SU-DHL-6 (cell line): ENCODE data around the gene AKNA.

Source experiments
- CTCF ChIP-seq: fragments of 200-600 bp; sonication (generic); IDR thresholded peaks from one replicate; pipeline ENCODE4 v1.5.1; 2017; ENCODE audit warnings: antibody characterized with exemption, mild to moderate bottlenecking, low read length, moderate library complexity; ENCODE audit not compliant: insufficient read depth, poor library complexity, severe bottlenecking
- EZH2phosphoT487 ChIP-seq: fragments of 200-600 bp; sonication (generic), shearing (Covaris generic); conservative IDR thresholded peaks from 2 replicates; pipeline ENCODE4 v1.6.1; 2018; ENCODE audit warnings: mild to moderate bottlenecking, antibody characterized with exemption, low read length, moderate library complexity, mixed read lengths

- TF ChIP-seq CTCF (no peak), EZH2phosphoT487 (no peak)
Observed at GRCh38 chr9:114399381-114399780, 11.6 kb upstream of the AKNA start.
